ENCODE data around the gene SPI1.

DNA sequence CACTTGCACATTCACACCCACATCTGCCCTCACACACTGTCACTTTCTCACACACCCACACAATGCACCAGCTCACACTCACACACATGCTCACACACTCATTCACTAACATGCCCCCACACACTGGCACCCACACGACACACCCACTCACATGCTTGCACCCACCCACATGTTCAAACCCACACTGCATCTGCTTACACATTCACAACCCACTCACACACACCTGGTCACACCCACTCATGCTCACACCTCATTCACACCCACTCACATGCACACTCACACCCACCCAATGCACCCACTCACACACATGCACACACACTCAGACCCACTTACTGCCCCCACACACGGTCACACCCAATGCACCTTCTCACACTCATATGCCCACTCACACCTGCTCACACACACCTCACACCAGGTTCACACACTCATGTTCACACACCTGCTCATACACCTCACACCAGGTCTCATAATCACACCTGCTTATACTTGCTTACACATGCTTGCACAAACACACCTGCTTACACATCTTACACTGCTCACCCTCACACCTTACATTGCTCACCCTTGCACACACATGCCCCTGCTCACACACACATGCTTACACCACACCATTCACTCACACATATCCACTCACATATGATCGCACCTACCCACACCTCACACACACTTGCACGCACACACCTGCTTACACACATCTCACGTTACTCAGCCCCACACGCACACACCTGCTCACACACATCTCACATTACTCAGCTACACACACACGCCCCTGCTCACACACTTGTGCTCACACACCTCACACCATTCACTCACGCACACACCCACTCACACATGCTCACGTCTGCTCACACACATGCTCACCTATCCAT is 22.0 kb downstream of the SPI1 start:
- TF ChIP-seq, protein P1, sequence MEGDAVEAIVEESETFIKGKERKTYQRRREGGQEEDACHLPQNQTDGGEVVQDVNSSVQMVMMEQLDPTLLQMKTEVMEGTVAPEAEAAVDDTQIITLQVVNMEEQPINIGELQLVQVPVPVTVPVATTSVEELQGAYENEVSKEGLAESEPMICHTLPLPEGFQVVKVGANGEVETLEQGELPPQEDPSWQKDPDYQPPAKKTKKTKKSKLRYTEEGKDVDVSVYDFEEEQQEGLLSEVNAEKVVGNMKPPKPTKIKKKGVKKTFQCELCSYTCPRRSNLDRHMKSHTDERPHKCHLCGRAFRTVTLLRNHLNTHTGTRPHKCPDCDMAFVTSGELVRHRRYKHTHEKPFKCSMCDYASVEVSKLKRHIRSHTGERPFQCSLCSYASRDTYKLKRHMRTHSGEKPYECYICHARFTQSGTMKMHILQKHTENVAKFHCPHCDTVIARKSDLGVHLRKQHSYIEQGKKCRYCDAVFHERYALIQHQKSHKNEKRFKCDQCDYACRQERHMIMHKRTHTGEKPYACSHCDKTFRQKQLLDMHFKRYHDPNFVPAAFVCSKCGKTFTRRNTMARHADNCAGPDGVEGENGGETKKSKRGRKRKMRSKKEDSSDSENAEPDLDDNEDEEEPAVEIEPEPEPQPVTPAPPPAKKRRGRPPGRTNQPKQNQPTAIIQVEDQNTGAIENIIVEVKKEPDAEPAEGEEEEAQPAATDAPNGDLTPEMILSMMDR (conservative IDR thresholded peaks at IDR 0.05), result no peak
- no peak for TF ChIP-seq ZFX (IDR thresholded peaks at IDR 0.05)

All from C4-2B (cell line).